Adipocyte (in vitro differentiated cells): ENCODE measurements around the gene PGS1.

Experiments
- DNase-seq: peaks from one replicate; pipeline ENCODE4 v3.0.0-alpha.2; 2015; ENCODE audit warnings: low read depth
- H3K27me3 ChIP-seq: replicated peaks from 2 replicates; pipeline ENCODE4 v1.7.0; 2013; ENCODE audit warnings: mild to moderate bottlenecking, low read length, moderate library complexity; ENCODE audit not compliant: control insufficient read depth, insufficient read depth
- H3K36me3 ChIP-seq: 2 replicates; pipeline ENCODE4 v1.7.0; 2013; ENCODE audit warnings: low read length, mild to moderate bottlenecking, moderate library complexity; ENCODE audit not compliant: control insufficient read depth, insufficient read depth, severe bottlenecking
- H3K4me1 ChIP-seq: 2 replicates; pipeline ENCODE4 v1.7.0; 2013; ENCODE audit warnings: mild to moderate bottlenecking, low read length, moderate library complexity; ENCODE audit not compliant: control insufficient read depth, insufficient read depth
- H3K4me3 ChIP-seq: 2 replicates; pipeline ENCODE4 v1.7.0; 2013; ENCODE audit warnings: mild to moderate bottlenecking, low read length, moderate library complexity
- H3K9ac ChIP-seq: 2 replicates; pipeline ENCODE4 v1.7.0; 2013; ENCODE audit warnings: mild to moderate bottlenecking, low read length, moderate library complexity
- H3K9me3 ChIP-seq: 2 replicates; pipeline ENCODE4 v1.7.0; 2013; ENCODE audit warnings: mild to moderate bottlenecking, low read length, moderate library complexity; ENCODE audit not compliant: control insufficient read depth

The PGS1 gene

DNA sequence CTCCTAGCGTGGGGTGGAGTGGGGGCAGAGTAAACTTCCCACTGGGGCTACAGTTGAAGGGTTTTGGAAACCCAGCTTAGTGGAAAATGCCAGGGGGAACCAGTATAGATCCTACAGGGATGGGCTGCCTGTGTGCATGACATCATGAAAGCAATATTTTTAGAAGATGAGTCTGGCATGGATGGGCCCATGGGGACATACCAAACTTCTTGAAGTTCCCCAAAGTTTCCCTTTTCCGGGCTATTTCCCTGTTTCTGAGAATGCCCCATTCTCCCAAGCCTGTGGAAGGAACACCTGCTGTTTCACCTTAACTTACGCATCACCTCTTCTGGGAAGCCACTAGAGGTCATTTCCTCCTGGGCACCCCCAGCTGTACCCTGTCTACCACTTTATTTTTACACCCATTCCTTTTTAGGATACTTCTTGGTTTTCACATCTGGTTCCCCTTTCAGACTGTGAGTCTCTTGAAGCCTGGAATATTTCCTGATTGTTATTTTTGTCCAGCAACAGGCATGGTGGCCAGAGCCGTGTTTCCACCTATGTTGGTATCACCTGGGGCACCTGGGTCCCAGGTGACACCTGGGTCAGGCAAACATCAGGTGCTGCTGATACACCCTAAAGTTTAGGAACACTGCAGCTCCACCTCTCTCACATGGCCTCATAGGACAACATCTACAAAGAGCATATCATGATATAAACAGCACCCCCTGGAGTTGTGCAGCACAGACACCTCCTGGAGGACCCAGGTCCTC lies 28.4 kb upstream of the PGS1 start:
- Histone ChIP-seq H3K36me3 (no peaks in the 10 kb centered on the region), H3K4me3 (no peak overlapping the region), H3K27me3 (no peaks in the 10 kb centered on the region), H3K9me3 (no peaks in the 10 kb centered on the region), H3K9ac (peak overlapping the region; percentile 9), H3K4me1 (peaks cover 53% of the 10 kb centered on the region)
- no peak for DNase-seq

DNA sequence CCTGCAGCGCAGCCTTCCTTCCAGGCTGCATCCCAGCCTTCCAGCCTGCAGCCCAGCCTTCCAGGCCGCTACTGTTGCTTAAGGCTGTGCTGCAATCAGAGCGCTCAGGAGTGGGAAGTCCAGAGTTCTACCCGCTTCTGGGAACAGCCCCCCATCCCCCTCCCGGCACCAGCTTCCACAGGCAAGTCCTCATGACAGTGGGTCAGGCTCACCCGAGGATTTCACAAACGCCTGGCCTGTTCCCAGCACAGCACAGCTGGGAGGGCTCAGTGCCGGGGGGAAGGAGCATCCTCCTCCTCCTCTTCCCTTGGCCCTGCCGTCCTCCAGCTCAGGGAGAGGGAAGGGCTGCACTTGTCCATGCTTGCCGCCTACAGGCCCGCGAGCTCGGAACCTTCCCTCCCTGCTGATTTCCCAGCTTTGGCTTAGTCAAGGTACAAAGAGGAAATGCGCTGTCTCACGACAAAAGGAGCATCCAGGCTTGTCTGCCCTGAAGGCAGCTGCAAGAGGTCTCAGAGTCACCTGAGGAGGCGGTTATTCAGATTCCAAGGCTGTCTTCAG lies 26.9 kb upstream of the PGS1 start:
- Histone ChIP-seq H3K36me3 (peaks cover 10% of the 10 kb centered on the region), H3K4me3 (peak overlapping the region; percentile 72), H3K27me3 (no peaks in the 10 kb centered on the region), H3K9me3 (no peaks in the 10 kb centered on the region), H3K9ac (peak overlapping the region; percentile 87), H3K4me1 (peaks cover 62% of the 10 kb centered on the region)
- DNase-seq = peak; percentile 99

DNA sequence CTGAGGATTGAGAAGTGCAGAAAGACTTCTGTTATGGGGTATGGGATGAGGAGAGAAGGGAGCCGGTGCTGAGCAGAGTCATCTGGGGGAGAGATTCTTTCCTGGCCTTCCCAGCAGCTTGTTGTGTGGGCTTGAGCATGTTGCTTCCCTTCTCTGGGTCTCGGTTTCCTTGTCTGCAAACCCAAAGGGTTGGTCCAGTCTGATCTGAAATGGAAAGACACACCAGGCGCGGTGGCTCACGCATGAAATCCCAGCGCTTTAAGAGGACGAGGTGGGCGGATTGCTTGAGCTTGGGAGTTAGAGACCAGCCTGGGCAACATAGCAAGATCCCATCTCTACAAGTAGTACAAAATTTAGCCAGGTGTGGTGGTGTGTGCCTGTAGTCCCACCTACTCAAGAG lies 24.6 kb upstream of the PGS1 start:
- Histone ChIP-seq H3K4me1 (peaks cover 70% of the 10 kb centered on the region), H3K27me3 (no peaks in the 10 kb centered on the region)

DNA sequence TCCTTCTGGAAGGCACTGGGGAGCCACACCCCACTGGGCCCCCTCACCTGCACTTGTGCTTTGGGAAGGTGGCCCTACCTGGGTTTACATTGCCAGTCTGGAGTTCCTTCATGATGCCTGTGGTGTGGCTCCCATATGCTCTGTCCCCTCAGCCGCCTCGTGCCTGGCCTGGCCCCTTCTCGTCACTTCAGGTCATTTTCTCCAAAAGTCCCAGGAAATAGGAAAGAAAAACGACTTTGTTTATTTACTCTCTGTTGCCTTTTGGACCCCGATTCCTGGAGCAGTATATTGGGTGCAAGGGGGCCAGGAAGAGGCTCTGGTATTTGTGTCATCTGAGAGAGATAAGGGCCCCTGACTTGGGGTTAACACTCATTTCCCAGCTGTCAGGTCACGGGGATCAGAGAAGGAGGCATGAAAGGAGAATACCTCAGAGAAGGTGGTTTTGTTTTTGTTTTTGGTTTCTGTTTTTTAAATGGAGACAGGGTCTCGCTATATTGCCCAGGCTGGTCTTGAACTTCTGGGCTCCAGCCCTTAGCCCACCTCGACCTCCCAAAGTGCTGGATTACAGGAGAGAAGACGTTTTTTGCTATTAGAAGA lies 23.3 kb upstream of the PGS1 start:
- Histone ChIP-seq H3K4me1 (peaks cover 63% of the 10 kb centered on the region), H3K9me3 (no peaks in the 10 kb centered on the region), H3K27me3 (no peaks in the 10 kb centered on the region), H3K36me3 (peaks cover 29% of the 10 kb centered on the region), H3K9ac (peak overlapping the region; percentile 79), H3K4me3 (no peak overlapping the region)
- no peak for DNase-seq

More for the DNA sequence above, 24.6 kb upstream of the PGS1 start:
- Histone ChIP-seq H3K36me3 (peaks cover 28% of the 10 kb centered on the region), H3K4me3 (peak overlapping the region; percentile 64), H3K9ac (peak overlapping the region; percentile 87), H3K9me3 (no peaks in the 10 kb centered on the region)
- no peak for DNase-seq

DNA sequence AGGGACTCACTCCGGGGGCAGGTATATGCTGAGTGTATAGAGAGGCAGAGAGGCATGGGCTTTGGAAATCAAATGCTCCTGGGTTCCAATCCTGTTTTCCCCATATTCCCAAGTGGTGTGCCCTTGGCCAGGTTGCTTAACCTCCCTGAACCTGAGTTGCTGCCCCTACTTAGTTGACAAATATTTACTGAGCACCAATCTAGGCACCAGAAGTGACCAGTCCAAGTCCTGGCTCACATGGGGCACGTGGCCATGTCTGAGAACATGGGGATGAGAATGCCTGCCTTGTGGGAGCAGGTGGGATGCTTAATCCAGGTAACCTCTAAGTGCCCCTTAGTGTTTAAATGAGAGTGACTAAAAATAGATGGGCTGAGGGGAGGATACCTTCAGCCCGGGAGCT lies 22.7 kb upstream of the PGS1 start:
- H3K9ac ChIP-seq = peak overlapping the region; percentile 79
- DNase-seq = no peak
- peaks cover 62% of the 10 kb centered on the region for H3K4me1 ChIP-seq

DNA sequence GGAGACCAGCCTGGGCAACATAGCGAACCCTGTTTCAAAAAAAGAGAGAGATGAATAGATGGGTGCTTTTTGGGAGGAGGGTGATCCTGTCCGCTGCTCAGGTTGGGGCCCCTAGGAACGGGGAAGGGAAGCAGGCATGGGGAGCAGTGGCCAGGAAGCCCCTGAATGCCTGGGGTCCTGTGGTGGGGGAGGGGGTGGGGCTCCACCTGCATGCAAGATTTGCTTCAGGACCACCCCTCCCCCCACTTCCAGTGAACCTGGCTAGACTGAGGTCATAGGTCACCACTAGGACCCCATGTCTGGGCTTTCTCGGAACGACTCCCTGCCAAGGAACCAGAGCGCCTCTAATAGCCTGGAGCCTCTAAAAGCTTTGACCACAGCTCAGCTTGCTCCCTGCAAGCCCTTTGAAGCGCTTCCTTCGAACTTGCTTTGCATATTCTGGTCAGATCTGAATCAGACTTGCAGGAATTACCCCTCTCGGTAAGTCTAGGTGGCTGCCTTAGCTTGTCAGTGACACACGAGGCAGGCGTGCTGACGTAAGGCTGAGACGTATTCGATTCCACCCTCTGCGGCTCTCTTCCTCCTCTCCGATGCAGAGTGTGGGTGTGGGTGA lies 22.2 kb upstream of the PGS1 start:
- H3K27me3 ChIP-seq = no peaks in the 10 kb centered on the region
- peak overlapping the region; percentile 79 for H3K9ac ChIP-seq
- H3K9me3 ChIP-seq = no peaks in the 10 kb centered on the region
- peak overlapping the region; percentile 66 for H3K4me3 ChIP-seq
- peaks cover 29% of the 10 kb centered on the region for H3K36me3 ChIP-seq
- H3K4me1 ChIP-seq = peaks cover 57% of the 10 kb centered on the region
- peak; percentile 86 for DNase-seq

More for the DNA sequence above, 22.7 kb upstream of the PGS1 start:
- peaks cover 29% of the 10 kb centered on the region for H3K36me3 ChIP-seq
- peak overlapping the region; percentile 66 for H3K4me3 ChIP-seq
- no peaks in the 10 kb centered on the region for H3K27me3 ChIP-seq
- H3K9me3 ChIP-seq = no peaks in the 10 kb centered on the region

DNA sequence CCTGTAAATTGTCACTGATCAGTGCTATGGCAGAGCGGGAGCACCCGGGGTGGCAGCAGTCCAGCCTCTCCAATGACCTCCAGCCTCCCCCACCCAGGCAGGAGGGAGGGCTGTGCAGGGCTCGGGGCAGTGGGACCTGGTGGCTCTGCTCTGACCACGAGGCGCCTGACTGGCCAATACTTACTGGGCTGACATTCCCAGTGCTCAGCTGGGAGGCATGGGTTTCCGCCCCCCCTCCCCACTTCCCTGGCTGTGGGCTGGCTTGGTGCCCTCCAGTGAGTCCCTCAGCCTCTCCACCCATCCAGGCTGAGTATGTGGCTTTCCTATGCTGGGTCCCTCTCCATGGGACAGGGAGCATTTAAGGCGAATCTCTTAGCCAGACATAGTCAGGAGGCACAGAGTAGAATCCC lies 21.3 kb upstream of the PGS1 start:
- peak; percentile 59 for DNase-seq
- Histone ChIP-seq H3K9me3 (no peaks in the 10 kb centered on the region), H3K4me1 (peaks cover 51% of the 10 kb centered on the region), H3K9ac (peak overlapping the region; percentile 98), H3K4me3 (peak overlapping the region; percentile 84), H3K36me3 (peaks cover 29% of the 10 kb centered on the region), H3K27me3 (no peaks in the 10 kb centered on the region)

DNA sequence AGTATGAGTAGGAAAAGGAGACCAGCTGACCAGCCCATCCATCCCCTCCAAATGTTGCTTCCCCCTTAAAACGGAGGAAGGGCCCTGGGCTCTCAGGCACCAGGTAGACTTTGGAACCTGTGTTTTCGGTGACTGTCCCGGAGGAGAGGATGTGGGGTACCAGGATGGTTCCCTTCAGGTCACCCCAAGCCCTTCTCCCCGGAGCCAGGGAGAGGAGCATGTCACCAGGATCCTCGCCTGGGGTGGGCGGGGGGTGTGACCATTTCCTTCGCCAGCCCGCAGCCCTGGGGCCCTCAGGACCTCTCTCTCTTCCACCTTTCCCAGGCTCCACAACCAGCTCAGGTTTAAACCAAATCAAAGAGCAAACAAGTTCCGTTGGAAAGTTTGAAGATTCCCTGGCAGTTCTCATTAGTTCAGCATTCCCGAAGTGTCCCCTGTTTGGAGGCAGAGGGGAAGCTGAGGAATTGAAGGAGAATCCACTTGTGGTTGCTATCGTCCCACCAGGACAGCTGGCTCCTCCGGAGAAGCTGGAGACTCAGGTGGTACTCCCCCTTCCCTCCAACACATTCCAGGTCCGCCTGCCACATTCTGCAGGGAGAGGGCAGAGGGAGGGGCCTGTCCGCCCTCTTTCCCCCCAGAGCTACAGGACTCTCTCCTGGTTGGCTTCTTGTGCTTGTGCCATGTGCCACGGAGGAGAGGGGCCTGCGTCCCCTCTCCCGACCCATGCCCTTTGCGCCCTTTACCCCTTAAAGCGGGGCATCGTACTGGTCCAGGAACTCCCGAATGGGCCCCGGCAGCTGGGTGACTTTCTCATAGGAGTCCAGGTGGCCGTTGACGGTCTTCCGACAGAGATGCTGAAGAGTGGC lies 20.5 kb upstream of the PGS1 start:
- Histone ChIP-seq H3K27me3 (no peaks in the 10 kb centered on the region), H3K36me3 (peaks cover 29% of the 10 kb centered on the region)

DNA sequence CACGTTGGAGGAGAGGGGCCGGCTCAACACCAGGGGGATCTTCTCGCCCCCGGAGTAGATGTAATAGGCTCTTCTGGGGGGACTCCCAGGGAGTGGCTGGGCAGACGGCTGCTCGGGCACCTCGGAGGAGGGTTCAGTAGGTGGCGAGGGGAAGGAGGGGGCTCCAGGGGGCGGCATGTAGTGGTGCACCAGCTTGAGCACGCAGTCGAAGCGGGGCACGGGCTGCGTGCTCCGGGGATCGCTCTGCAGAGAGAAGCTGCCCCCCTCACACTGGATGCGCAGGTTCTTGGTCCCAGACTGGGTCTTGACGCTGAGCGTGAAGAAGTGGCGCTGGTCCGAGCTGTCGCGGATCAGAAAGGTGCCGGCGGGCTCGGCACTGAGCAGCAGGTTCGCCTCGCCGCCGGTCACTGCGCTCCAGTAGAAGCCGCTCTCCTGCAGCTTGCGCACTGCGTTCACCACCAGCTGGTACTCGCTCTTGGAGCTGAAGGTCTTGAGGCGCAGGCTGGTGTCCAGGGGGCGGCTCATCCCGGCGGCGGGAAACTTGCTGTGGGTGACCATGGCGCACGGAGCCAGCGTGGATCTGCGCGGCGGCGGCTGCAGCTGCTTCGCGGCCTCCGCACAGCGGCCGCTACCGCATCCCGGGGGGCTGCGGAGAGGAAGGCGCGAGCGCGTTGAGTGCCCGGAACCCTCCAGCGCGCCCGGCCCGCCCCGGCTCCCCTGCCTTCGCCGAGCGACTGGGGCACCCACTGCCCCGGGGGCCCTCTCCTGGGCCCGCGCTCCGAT lies 19.7 kb upstream of the PGS1 start:
- Histone ChIP-seq H3K9me3 (no peaks in the 10 kb centered on the region), H3K36me3 (peaks cover 29% of the 10 kb centered on the region), H3K27me3 (no peaks in the 10 kb centered on the region), H3K9ac (peak overlapping the region; percentile 98), H3K4me3 (peak overlapping the region; percentile 84), H3K4me1 (peaks cover 41% of the 10 kb centered on the region)
- DNase-seq = peak; percentile 64

More for the DNA sequence above, 20.5 kb upstream of the PGS1 start:
- DNase-seq = no peak
- H3K9me3 ChIP-seq = no peaks in the 10 kb centered on the region
- peak overlapping the region; percentile 98 for H3K9ac ChIP-seq
- H3K4me3 ChIP-seq = peak overlapping the region; percentile 84
- peaks cover 46% of the 10 kb centered on the region for H3K4me1 ChIP-seq

DNA sequence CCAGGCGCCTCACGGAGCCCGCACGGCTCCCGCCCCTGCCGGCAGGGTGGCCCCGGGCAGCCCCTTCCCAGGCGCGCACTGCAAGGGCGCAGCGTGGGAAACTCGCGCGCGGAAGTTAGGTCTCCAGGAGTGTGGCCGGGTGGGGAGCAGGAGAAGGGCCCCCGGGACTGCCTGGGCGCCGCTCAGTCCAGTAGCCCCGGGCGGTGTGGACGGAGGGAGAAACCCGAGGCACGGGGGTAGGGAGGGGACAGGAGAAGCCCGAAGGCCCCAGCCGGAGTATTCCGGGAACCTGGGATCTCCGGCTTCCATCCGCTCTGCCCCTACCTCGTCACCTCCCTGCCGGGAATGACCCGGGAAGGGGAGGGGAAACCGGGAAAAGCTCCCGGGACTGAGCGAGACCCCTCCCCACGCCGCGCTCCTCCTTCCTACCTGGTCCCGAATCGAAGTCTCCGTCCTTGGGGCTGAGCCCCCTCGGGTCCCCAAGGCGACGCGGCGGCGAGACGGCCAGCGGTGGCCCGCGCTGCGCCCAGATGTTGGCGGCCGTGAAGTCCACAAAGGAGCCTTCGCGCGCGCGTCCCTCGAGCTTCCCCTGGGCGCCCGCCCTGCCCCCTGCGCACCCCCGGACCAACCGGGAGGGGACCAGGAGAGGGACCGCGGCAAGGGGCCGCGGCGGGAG lies 19.0 kb upstream of the PGS1 start:
- peak; percentile 60 for DNase-seq
- H3K27me3 ChIP-seq = no peaks in the 10 kb centered on the region
- H3K36me3 ChIP-seq = peaks cover 29% of the 10 kb centered on the region
- H3K9me3 ChIP-seq = no peaks in the 10 kb centered on the region
- H3K4me1 ChIP-seq = peaks cover 34% of the 10 kb centered on the region
- H3K9ac ChIP-seq = peak overlapping the region; percentile 98
- H3K4me3 ChIP-seq = peak overlapping the region; percentile 84
